Measurements from ENCODE around the gene HYAL3.
A peak's percentile ranks its signal among the peaks of the same experiment; 100 is the strongest.

HYAL3 gene

GRCh38 chr3:50260027-50260941, 38.9 kb downstream of the HYAL3 start:
- no peaks in the 10 kb centered on the region for H3K27me3 ChIP-seq (ENCODE audit: control insufficient read depth, insufficient read depth, low read length)
- no peaks in the 10 kb centered on the region for H3K36me3 ChIP-seq (ENCODE audit: control insufficient read depth, insufficient read depth, low read length)
- H3K9me3 ChIP-seq (ENCODE audit: control insufficient read depth, low read length) = no peaks in the 10 kb centered on the region
- peak overlapping the region; percentile 25 for H3K4me3 ChIP-seq (ENCODE audit: low read depth, low read length)
- peak; percentile 99 for TF ChIP-seq CTCF (IDR thresholded peaks at IDR 0.05)
- H3K27ac ChIP-seq = peak overlapping the region; percentile 89
- peaks cover 31% of the 10 kb centered on the region for H3K4me1 ChIP-seq
- peak overlapping the region; percentile 45 for H3K4me2 ChIP-seq (ENCODE audit: low read length)
- peak overlapping the region; percentile 6 for H3K9ac ChIP-seq
- peak overlapping the region; percentile 61 for H2AFZ ChIP-seq
- H3K79me2 ChIP-seq = peaks cover 3% of the 10 kb centered on the region

GRCh38 chr3:50259432-50260026, 39.7 kb downstream of the HYAL3 start:
- H3K4me3 ChIP-seq (ENCODE audit: low read depth, low read length) = no peak overlapping the region
- H3K27ac ChIP-seq = peak overlapping the region; percentile 89
- H3K4me2 ChIP-seq (ENCODE audit: low read length) = peak overlapping the region; percentile 45
- no peaks in the 10 kb centered on the region for H3K27me3 ChIP-seq (ENCODE audit: control insufficient read depth, insufficient read depth, low read length)
- no peaks in the 10 kb centered on the region for H3K9me3 ChIP-seq (ENCODE audit: control insufficient read depth, low read length)
- H2AFZ ChIP-seq = no peak overlapping the region
- H3K4me1 ChIP-seq = peaks cover 26% of the 10 kb centered on the region
- peaks cover 3% of the 10 kb centered on the region for H3K79me2 ChIP-seq
- H3K9ac ChIP-seq = no peak overlapping the region
- no peak for TF ChIP-seq CTCF (IDR thresholded peaks at IDR 0.05)
- no peaks in the 10 kb centered on the region for H3K36me3 ChIP-seq (ENCODE audit: control insufficient read depth, insufficient read depth, low read length)

GRCh38 chr3:50258979-50259378, 40.2 kb downstream of the HYAL3 start:
- Histone ChIP-seq H3K4me3 (ENCODE audit: low read depth, low read length) (no peak overlapping the region), H3K9me3 (ENCODE audit: control insufficient read depth, low read length) (no peaks in the 10 kb centered on the region), H3K4me1 (peaks cover 20% of the 10 kb centered on the region), H3K27ac (peak overlapping the region; percentile 89), H3K36me3 (ENCODE audit: control insufficient read depth, insufficient read depth, low read length) (no peaks in the 10 kb centered on the region), H2AFZ (no peak overlapping the region), H3K4me2 (ENCODE audit: low read length) (no peak overlapping the region), H3K79me2 (peaks cover 3% of the 10 kb centered on the region), H3K9ac (no peak overlapping the region), H3K27me3 (ENCODE audit: control insufficient read depth, insufficient read depth, low read length) (no peaks in the 10 kb centered on the region)
- TF ChIP-seq CTCF (IDR thresholded peaks at IDR 0.05) = no peak

GRCh38 chr3:50258029-50258680, 41.0 kb downstream of the HYAL3 start:
- Histone ChIP-seq H3K27ac (no peak overlapping the region), H3K9me3 (ENCODE audit: control insufficient read depth, low read length) (no peaks in the 10 kb centered on the region), H3K4me1 (peaks cover 18% of the 10 kb centered on the region), H3K9ac (no peak overlapping the region), H3K27me3 (ENCODE audit: control insufficient read depth, insufficient read depth, low read length) (no peaks in the 10 kb centered on the region), H3K36me3 (ENCODE audit: control insufficient read depth, insufficient read depth, low read length) (no peaks in the 10 kb centered on the region), H3K4me2 (ENCODE audit: low read length) (no peak overlapping the region), H3K79me2 (peaks cover 3% of the 10 kb centered on the region), H3K4me3 (ENCODE audit: low read depth, low read length) (no peak overlapping the region), H2AFZ (no peak overlapping the region)
- TF ChIP-seq CTCF (IDR thresholded peaks at IDR 0.05) = no peak

Data from parathyroid adenoma (tissue), 2 donors.